OCI-LY1 (cell line): ENCODE results near the gene KDM3A.

Experiments
- H2AFZ ChIP-seq: fragments of 200-600 bp; sonication (generic), shearing (Covaris generic); 2 replicates; pipeline ENCODE4 v1.6.0; 2014; ENCODE audit warnings: antibody characterized with exemption, mild to moderate bottlenecking, low read length
- H3F3A ChIP-seq: fragments of 200-600 bp; sonication (generic), shearing (Covaris generic); 2 replicates; pipeline ENCODE4 v1.6.0; 2014; ENCODE audit warnings: mild to moderate bottlenecking, antibody characterized with exemption, low read length, moderate library complexity; ENCODE audit not compliant: insufficient read depth
- H3K27ac ChIP-seq: fragments of 200-600 bp; sonication (generic); 2 replicates; pipeline ENCODE4 v1.5.1; 2014; ENCODE audit warnings: low read length, mixed run types, mild to moderate bottlenecking, low read depth; ENCODE audit not compliant: poor library complexity, severe bottlenecking
- H3K27me3 ChIP-seq: fragments of 200-600 bp; sonication (generic); 2 replicates; pipeline ENCODE4 v1.6.0; 2014; ENCODE audit warnings: antibody characterized with exemption, mild to moderate bottlenecking, low read length, moderate library complexity; ENCODE audit not compliant: insufficient read depth
- H3K36me3 ChIP-seq: fragments of 200-600 bp; sonication (generic); 2 replicates; pipeline ENCODE4 v1.6.1; 2014; ENCODE audit warnings: mild to moderate bottlenecking, antibody characterized with exemption, low read length, moderate library complexity, mixed read lengths; ENCODE audit not compliant: insufficient read depth
- H3K4me1 ChIP-seq: fragments of 200-600 bp; sonication (generic); 2 replicates; pipeline ENCODE4 v1.5.1; 2014; ENCODE audit warnings: mild to moderate bottlenecking, low read length, moderate library complexity; ENCODE audit not compliant: insufficient read depth, severe bottlenecking
- H3K4me2 ChIP-seq: fragments of 200-600 bp; sonication (generic), shearing (Covaris generic); 2 replicates; pipeline ENCODE4 v1.6.1; 2014; ENCODE audit warnings: low read length
- H3K4me3 ChIP-seq: fragments of 200-600 bp; sonication (generic); 2 replicates; pipeline ENCODE4 v1.5.1; 2014; ENCODE audit warnings: low read length, low read depth, mild to moderate bottlenecking, mixed read lengths; ENCODE audit not compliant: poor library complexity, severe bottlenecking
- H3K79me2 ChIP-seq: fragments of 200-600 bp; shearing (Covaris generic); 2 replicates; pipeline ENCODE4 v1.6.1; 2016; ENCODE audit warnings: mixed run types, low read length, mixed read lengths; ENCODE audit not compliant: insufficient read depth
- H3K9ac ChIP-seq: fragments of 200-600 bp; sonication (generic), shearing (Covaris generic); 2 replicates; pipeline ENCODE4 v1.6.1; 2014; ENCODE audit warnings: mild to moderate bottlenecking, low read length, mixed read lengths
- H3K9me2 ChIP-seq: fragments of 200-600 bp; sonication (generic), shearing (Covaris generic); 2 replicates; pipeline ENCODE4 v1.6.1; 2014; ENCODE audit warnings: low read depth, mild to moderate bottlenecking, low read length, mixed read lengths
- H3K9me3 ChIP-seq: fragments of 200-600 bp; shearing (Covaris generic); 2 replicates; pipeline ENCODE4 v1.6.1; 2014; ENCODE audit warnings: low read length, mixed read lengths
- H4K20me1 ChIP-seq: fragments of 200-600 bp; sonication (generic), shearing (Covaris generic); 2 replicates; pipeline ENCODE4 v1.6.0; 2016; ENCODE audit warnings: mild to moderate bottlenecking, low read length; ENCODE audit not compliant: insufficient read depth
- CTCF ChIP-seq: fragments of 200-600 bp; sonication (generic), shearing (Covaris generic); IDR thresholded peaks from 2 replicates; pipeline ENCODE4 v1.5.1; 2017; ENCODE audit warnings: mild to moderate bottlenecking, antibody characterized with exemption, low read length, moderate library complexity, mixed read lengths
- EZH2 ChIP-seq: fragments of 200-600 bp; sonication (generic), shearing (Covaris generic); IDR thresholded peaks from 2 replicates; pipeline ENCODE4 v1.8.0; 2017; ENCODE audit warnings: borderline replicate concordance, mixed run types, mild to moderate bottlenecking, antibody characterized with exemption, low read length, moderate library complexity, mixed read lengths

Gene KDM3A

GRCh38 chr2:86480105-86480504 is 38.9 kb downstream of the KDM3A start:
- Histone ChIP-seq H3K27ac (no peak overlapping the region), H3K9ac (no peak overlapping the region), H4K20me1 (no peaks in the 10 kb centered on the region), H3F3A (no peaks in the 10 kb centered on the region), H3K9me2 (no peaks in the 10 kb centered on the region), H3K9me3 (no peaks in the 10 kb centered on the region), H3K4me1 (no peaks in the 10 kb centered on the region), H3K4me2 (no peak overlapping the region), H3K4me3 (no peak overlapping the region), H3K36me3 (peaks cover 98% of the 10 kb centered on the region), H3K27me3 (no peaks in the 10 kb centered on the region), H2AFZ (no peak overlapping the region), H3K79me2 (no peaks in the 10 kb centered on the region)
- no peak for TF ChIP-seq EZH2
- no peak for TF ChIP-seq CTCF

- Histone ChIP-seq H3F3A (no peaks in the 10 kb centered on the region), H3K9ac (no peak overlapping the region), H2AFZ (no peak overlapping the region), H3K4me3 (no peak overlapping the region), H3K27ac (no peak overlapping the region), H3K27me3 (no peaks in the 10 kb centered on the region), H3K79me2 (no peaks in the 10 kb centered on the region), H3K9me3 (no peaks in the 10 kb centered on the region), H3K36me3 (peaks cover 98% of the 10 kb centered on the region), H4K20me1 (no peaks in the 10 kb centered on the region), H3K9me2 (no peaks in the 10 kb centered on the region), H3K4me2 (no peak overlapping the region), H3K4me1 (no peaks in the 10 kb centered on the region)
- TF ChIP-seq EZH2 (no peak), CTCF (no peak)
Observed at GRCh38 chr2:86482034-86482433, 40.9 kb downstream of the KDM3A start.

GRCh38 chr2:86484385-86484784 is 43.2 kb downstream of the KDM3A start:
- TF ChIP-seq CTCF (no peak), EZH2 (no peak)
- no peak overlapping the region for H3K9ac ChIP-seq
- no peak overlapping the region for H3K27ac ChIP-seq
- H3K79me2 ChIP-seq = no peaks in the 10 kb centered on the region
- H3K9me2 ChIP-seq = no peaks in the 10 kb centered on the region
- no peaks in the 10 kb centered on the region for H4K20me1 ChIP-seq
- peaks cover 100% of the 10 kb centered on the region for H3K36me3 ChIP-seq
- no peak overlapping the region for H3K4me3 ChIP-seq
- H3K27me3 ChIP-seq = no peaks in the 10 kb centered on the region
- H3K4me2 ChIP-seq = no peak overlapping the region
- H2AFZ ChIP-seq = no peak overlapping the region
- H3K9me3 ChIP-seq = no peaks in the 10 kb centered on the region
- H3K4me1 ChIP-seq = no peaks in the 10 kb centered on the region
- H3F3A ChIP-seq = no peaks in the 10 kb centered on the region
